DND-41 (cell line): ENCODE measurements around the gene FGFR2.

Source experiments
- ATAC-seq: fragments of 200-7000 bp; cut with Tn5 transposase; 3 replicates; pipeline ENCODE4 v1.9.1; 2021; ENCODE audit warnings: low read depth; ENCODE audit not compliant: insufficient read depth
- DNase-seq: peaks from one replicate; pipeline ENCODE4 v3.0.0-alpha.2; 2020
- H2AFZ ChIP-seq: 2 replicates; pipeline ENCODE4 v1.6.0; 2012; ENCODE audit warnings: low read depth, low read length
- H3K27ac ChIP-seq: 2 replicates; pipeline ENCODE4 v1.5.1; 2012; ENCODE audit warnings: low read length, inconsistent platforms
- H3K27me3 ChIP-seq: fragments of 200-600 bp; sonication (generic); 2 replicates; pipeline ENCODE4 v1.6.0; 2012; ENCODE audit warnings: low read length, mild to moderate bottlenecking, inconsistent platforms; ENCODE audit not compliant: insufficient read depth, poor library complexity
- H3K36me3 ChIP-seq: 2 replicates; pipeline ENCODE4 v1.5.1; 2012; ENCODE audit warnings: low read length, inconsistent platforms; ENCODE audit not compliant: insufficient read depth
- H3K4me1 ChIP-seq: 2 replicates; pipeline ENCODE4 v1.5.1; 2012; ENCODE audit warnings: mild to moderate bottlenecking, low read length; ENCODE audit not compliant: insufficient read depth
- H3K4me2 ChIP-seq: 2 replicates; pipeline ENCODE4 v1.6.0; 2012; ENCODE audit warnings: mild to moderate bottlenecking, moderate library complexity, low read length, inconsistent platforms; ENCODE audit not compliant: insufficient read depth
- H3K4me3 ChIP-seq, 2 experiments: fragments of 200-600 bp in 1 of 2; shearing (Covaris generic) in 1 of 2; 2 replicates each; pipeline ENCODE4 v1.5.1; 2012 to 2016; ENCODE audit warnings: inconsistent platforms in 2 of 2, low read length in 2 of 2, mild to moderate bottlenecking in 2 of 2, low read depth in 1 of 2, moderate library complexity in 1 of 2
- H3K79me2 ChIP-seq: 2 replicates; pipeline ENCODE4 v1.6.0; 2012; ENCODE audit warnings: low read length, inconsistent platforms; ENCODE audit not compliant: insufficient read depth
- H3K9ac ChIP-seq: 2 replicates; pipeline ENCODE4 v1.6.0; 2012; ENCODE audit warnings: low read depth, mild to moderate bottlenecking, inconsistent platforms, low read length, moderate library complexity
- H3K9me3 ChIP-seq: 2 replicates; pipeline ENCODE4 v1.5.1; 2012; ENCODE audit warnings: low read length, moderate library complexity, mild to moderate bottlenecking, inconsistent platforms; ENCODE audit not compliant: insufficient read depth, severe bottlenecking
- H4K20me1 ChIP-seq: 2 replicates; pipeline ENCODE4 v1.6.0; 2012; ENCODE audit warnings: low read length; ENCODE audit not compliant: insufficient read depth
- CTCF ChIP-seq: IDR thresholded peaks from 2 replicates; pipeline ENCODE4 v1.5.1; 2012; ENCODE audit warnings: borderline replicate concordance, low read length, moderate library complexity, mild to moderate bottlenecking; ENCODE audit not compliant: poor library complexity, severe bottlenecking; ENCODE audit errors: extremely low read depth
- EZH2 ChIP-seq: IDR thresholded peaks from 3 replicates; pipeline ENCODE4 v1.6.1; 2012; ENCODE audit warnings: borderline replicate concordance, low read depth, mild to moderate bottlenecking, moderate library complexity, low read length, inconsistent platforms; ENCODE audit not compliant: severe bottlenecking

Gene FGFR2

GRCh38 chr10:121428867-121429266 lies 169.4 kb downstream of the FGFR2 start:
- no peak overlapping the region for H3K27ac ChIP-seq
- H3K4me3 ChIP-seq: no peak overlapping the region
- H3K4me2 ChIP-seq: no peak overlapping the region
- TF ChIP-seq CTCF (no peak), EZH2 (no peak)
- H3K4me1 ChIP-seq: no peaks in the 10 kb centered on the region
- ATAC-seq: no peak
- H3K79me2 ChIP-seq: no peaks in the 10 kb centered on the region
- H3K9me3 ChIP-seq: no peaks in the 10 kb centered on the region
- H3K9ac ChIP-seq: no peak overlapping the region
- no peaks in the 10 kb centered on the region for H3K36me3 ChIP-seq
- no peak overlapping the region for H2AFZ ChIP-seq
- no peaks in the 10 kb centered on the region for H4K20me1 ChIP-seq
- H3K27me3 ChIP-seq: no peaks in the 10 kb centered on the region
- DNase-seq: no peak
